ENCODE results near the gene DNAJC17. TPM values are rescaled to one million over a fixed set of nuclear protein-coding genes. Genes with fewer than 3 reads are reported as not detected.

The DNAJC17 gene
- total and polyA plus RNA-seq, 4 donors: 10.0 to 32.5 (median 19.9) TPM

GRCh38 chr15:40799523-40799922 lies 7.8 kb downstream of the DNAJC17 start (continued):
- no peak for TF ChIP-seq CTCF (IDR thresholded peaks at IDR 0.05; ENCODE audit: low read depth, low read length, missing input control)
- TF ChIP-seq FOXA1 (IDR thresholded peaks at IDR 0.05): no peak
- TF ChIP-seq EGR1 (IDR thresholded peaks at IDR 0.05; ENCODE audit: low read depth in 2 of 2): no peak
- TF ChIP-seq GABPA (IDR thresholded peaks at IDR 0.05 in 1 of 2, conservative IDR thresholded peaks at IDR 0.05 in 1 of 2): no peak
- TF ChIP-seq SP1 (IDR thresholded peaks at IDR 0.05): no peak
- TF ChIP-seq JUND (IDR thresholded peaks at IDR 0.05): no peak

GRCh38 chr15:40796512-40796911 lies 10.8 kb downstream of the DNAJC17 start:
- Histone ChIP-seq H3K9me3 (ENCODE audit: control insufficient read depth in 4 of 4, low read length in 3 of 4) (no peaks in the 10 kb centered on the region), H3K36me3 (ENCODE audit: control insufficient read depth in 4 of 4, insufficient read depth in 3 of 4, low read depth in 1 of 4, low read length in 3 of 4) (peaks cover 0 to 5% (median 0%) of the 10 kb centered on the region in 4 donors), H3K4me1 (ENCODE audit: control insufficient read depth in 4 of 4, insufficient read depth in 4 of 4, low read length in 3 of 4) (peaks cover 10 to 15% (median 13%) of the 10 kb centered on the region in 4 donors), H3K27me3 (ENCODE audit: control insufficient read depth in 4 of 4, insufficient read depth in 4 of 4, low read length in 3 of 4) (no peaks in the 10 kb centered on the region), H3K9ac (ENCODE audit: low read depth in 1 of 2, low read length in 2 of 2) (no peak overlapping the region), H3K4me3 (ENCODE audit: low read depth in 1 of 3, low read length in 3 of 3) (no peak overlapping the region), H3K27ac (ENCODE audit: low read depth in 1 of 2, low read length in 2 of 2) (peak overlapping the region in 1 of 2 donors; percentile 28)
- TF ChIP-seq RAD21 (IDR thresholded peaks at IDR 0.05): no peak
- no peak for TF ChIP-seq JUND (IDR thresholded peaks at IDR 0.05)
- TF ChIP-seq CTCF (IDR thresholded peaks at IDR 0.05; ENCODE audit: low read depth, low read length, missing input control): no peak
- no peak for TF ChIP-seq FOXA1 (IDR thresholded peaks at IDR 0.05)
- no peak for TF ChIP-seq YY1 (IDR thresholded peaks at IDR 0.05)
- no peak for TF ChIP-seq SP1 (IDR thresholded peaks at IDR 0.05)
- TF ChIP-seq RXRA (IDR thresholded peaks at IDR 0.05): no peak
- no peak for TF ChIP-seq HNF4G (IDR thresholded peaks at IDR 0.05)
- TF ChIP-seq TAF1 (conservative IDR thresholded peaks at IDR 0.05): no peak
- no peak for TF ChIP-seq FOXA2 (IDR thresholded peaks at IDR 0.05)
- no peak for TF ChIP-seq GABPA (IDR thresholded peaks at IDR 0.05 in 1 of 2, conservative IDR thresholded peaks at IDR 0.05 in 1 of 2)
- TF ChIP-seq ATF3 (IDR thresholded peaks at IDR 0.05): no peak
- no peak for TF ChIP-seq ZBTB33 (IDR thresholded peaks at IDR 0.05)
- TF ChIP-seq HNF4A (conservative IDR thresholded peaks at IDR 0.05): no peak
- no peak for DNase-seq (ENCODE audit: low spot score)
- WGBS: 95% methylated on average over 5 of the region's 5 CpGs

- Histone ChIP-seq H3K9me3 (ENCODE audit: control insufficient read depth in 4 of 4, low read length in 3 of 4) (no peaks in the 10 kb centered on the region), H3K36me3 (ENCODE audit: control insufficient read depth in 4 of 4, insufficient read depth in 3 of 4, low read depth in 1 of 4, low read length in 3 of 4) (peaks cover 0 to 5% (median under 1%) of the 10 kb centered on the region in 4 donors), H3K27ac (ENCODE audit: low read depth in 1 of 2, low read length in 2 of 2) (no peak overlapping the region), H3K27me3 (ENCODE audit: control insufficient read depth in 4 of 4, insufficient read depth in 4 of 4, low read length in 3 of 4) (no peaks in the 10 kb centered on the region), H3K9ac (ENCODE audit: low read depth in 1 of 2, low read length in 2 of 2) (no peak overlapping the region), H3K4me1 (ENCODE audit: control insufficient read depth in 4 of 4, insufficient read depth in 4 of 4, low read length in 3 of 4) (peaks cover 10 to 12% (median 11%) of the 10 kb centered on the region in 4 donors), H3K4me3 (ENCODE audit: low read depth in 1 of 3, low read length in 3 of 3) (no peak overlapping the region)
- TF ChIP-seq GABPA (IDR thresholded peaks at IDR 0.05 in 1 of 2, conservative IDR thresholded peaks at IDR 0.05 in 1 of 2) (no peak), EGR1 (IDR thresholded peaks at IDR 0.05; ENCODE audit: low read depth in 2 of 2) (no peak), FOXA2 (IDR thresholded peaks at IDR 0.05) (no peak), TAF1 (conservative IDR thresholded peaks at IDR 0.05) (no peak), ZBTB33 (IDR thresholded peaks at IDR 0.05) (no peak), SP1 (IDR thresholded peaks at IDR 0.05) (no peak), YY1 (IDR thresholded peaks at IDR 0.05) (no peak), NR2F2 (IDR thresholded peaks at IDR 0.05) (no peak), HNF4A (conservative IDR thresholded peaks at IDR 0.05) (no peak), REST (IDR thresholded peaks at IDR 0.05) (no peak), RXRA (IDR thresholded peaks at IDR 0.05) (no peak), JUND (IDR thresholded peaks at IDR 0.05) (no peak)
- no peak for DNase-seq (ENCODE audit: low spot score)
- WGBS: 85% methylated on average over 2 of the region's 2 CpGs
Measured at GRCh38 chr15:40796041-40796440, 11.2 kb downstream of the DNAJC17 start.

Data from liver (tissue), 9 donors.